Spleen (tissue), 11 donors: ENCODE measurements around the gene PRPF39. TPM values are rescaled to one million over a fixed set of nuclear protein-coding genes. Genes with fewer than 3 reads are reported as not detected.
"Not testable (repeated sequence)": the region's sequence is repeated elsewhere in the genome, so short reads cannot be mapped to it uniquely, and the experiment has no call there.

Experiments used
- DNase-seq: peaks from one replicate; pipeline ENCODE4 v3.0.0-alpha.2; 2020
- H3K27ac ChIP-seq, 8 donors: fragments of 200-600 bp; sonication (generic) in 7 of 8; 1 replicate in 4 of 8; 2 replicates in 4 of 8; pipeline versions ENCODE4 v1.5.0 to v1.8.0; 2016 to 2021; ENCODE audit warnings: inconsistent platforms in 4 of 8, mild to moderate bottlenecking in 4 of 8, moderate library complexity in 1 of 8
- H3K27me3 ChIP-seq, 7 donors: fragments of 200-600 bp; sonication (generic) in 6 of 7; replicated peaks in 1 of 7; 1 replicate in 4 of 7; 2 replicates in 3 of 7; pipeline versions ENCODE4 v1.5.0 to v1.8.0; 2016 to 2021; ENCODE audit warnings: inconsistent platforms in 3 of 7, mild to moderate bottlenecking in 1 of 7
- H3K36me3 ChIP-seq, 6 donors: fragments of 200-600 bp; sonication (generic) in 5 of 6; 1 replicate in 4 of 6; 2 replicates in 2 of 6; pipeline versions ENCODE4 v1.5.0 to v1.8.0; 2016 to 2021; ENCODE audit warnings: inconsistent platforms in 2 of 6
- H3K4me1 ChIP-seq, 6 donors: fragments of 200-600 bp; sonication (generic) in 5 of 6; 1 replicate in 3 of 6; 2 replicates in 3 of 6; pipeline versions ENCODE4 v1.5.0 to v1.8.0; 2016 to 2021; ENCODE audit warnings: inconsistent platforms in 3 of 6
- H3K4me3 ChIP-seq, 8 donors: fragments of 200-600 bp; sonication (generic) in 7 of 8; 1 replicate in 4 of 8; 2 replicates in 4 of 8; pipeline versions ENCODE4 v1.5.0 to v1.8.0; 2016 to 2021; ENCODE audit warnings: inconsistent platforms in 4 of 8, mild to moderate bottlenecking in 4 of 8, moderate library complexity in 2 of 8
- H3K9me3 ChIP-seq, 8 donors: fragments of 200-600 bp; sonication (generic) in 7 of 8; 1 replicate in 4 of 8; 2 replicates in 4 of 8; pipeline versions ENCODE4 v1.5.0 to v1.8.0; 2016 to 2021; ENCODE audit warnings: inconsistent platforms in 4 of 8
- POLR2A ChIP-seq, 3 donors: fragments of 450-650 bp; IDR thresholded peaks; one replicate each; pipeline ENCODE4 v1.5.1; 2017; ENCODE audit warnings: antibody characterized with exemption in 3 of 3, mild to moderate bottlenecking in 1 of 3
- POLR2AphosphoS5 ChIP-seq, 3 donors: sonication (generic); formaldehyde crosslinking; IDR thresholded peaks; one replicate each; pipeline ENCODE4 v1.5.1; 2017; ENCODE audit warnings: antibody characterized with exemption in 3 of 3
- WGBS, 5 donors: extraction: QIAGEN DNeasy Blood & Tissue Kit in 3 of 5; methylation state at CpG; one replicate each; pipeline versions ENCODE4 v1.1.5 to v1.1.7; 2013 to 2018; 5-methylcytosine and 5-hydroxymethylcytosine counted together
- intact Hi-C: fragments of 100-400 bp; cut with DNase I; formaldehyde crosslinking; loops from one replicate; pipeline ENCODE4 v1.15.0; 2023; ENCODE audit warnings: low total_unique reads
- polyA plus RNA-seq, 3 donors: library from polyadenylated mRNA; stranded (reverse); fragments of 200-250 nt; gene quantifications; one replicate each; pipeline ENCODE4 v1.2.1, GENCODE V29; 2013
- total RNA-seq, 7 donors: library from RNA; depleted of rRNA in 3 of 7; stranded (reverse); fragments of >200 nt in 3 of 7; fragmentation: NEBNext Ultra II Directional in 4 of 7; extraction: Animal tissue kit (Norgen Biotek cat#: 25700) in 4 of 7; gene quantifications; one replicate each; pipeline versions ENCODE4 v1.1.0 to v1.2.1, GENCODE V29; 2016 to 2021
- TF ChIP-seq, protein P1 (sequence below), 11 experiments: fragments of 200-600 bp in 7 of 11; fragments of 450-650 bp in 4 of 11; sonication (generic) in 4 of 11; IDR thresholded peaks in 8 of 11; conservative IDR thresholded peaks in 3 of 11; 1 replicate in 7 of 11; 2 replicates in 4 of 11; pipeline versions ENCODE4 v1.4.0 to v1.8.0; 2016 to 2021; ENCODE audit warnings: antibody characterized with exemption in 11 of 11, inconsistent platforms in 4 of 11, mild to moderate bottlenecking in 1 of 11
- donor health status: healthy with polysubstance abuse.
- donor health status: DM: no; HTN: no; CAD: no; lungs with moderate emphysema.
- donor health status: DM: no; HTN: no; CAD: no.
- donor health status: Bipolar disorder and iron deficiency.
- donor health status: healthy.
- donor health status: DM: no; HTN: no; CAD: no.
- donor health status: DM: yes; HTN: yes; CAD: no.

The PRPF39 gene
- total and polyA plus RNA-seq, 10 donors = 24.8 to 44.5 (median 37.1) TPM

DNA sequence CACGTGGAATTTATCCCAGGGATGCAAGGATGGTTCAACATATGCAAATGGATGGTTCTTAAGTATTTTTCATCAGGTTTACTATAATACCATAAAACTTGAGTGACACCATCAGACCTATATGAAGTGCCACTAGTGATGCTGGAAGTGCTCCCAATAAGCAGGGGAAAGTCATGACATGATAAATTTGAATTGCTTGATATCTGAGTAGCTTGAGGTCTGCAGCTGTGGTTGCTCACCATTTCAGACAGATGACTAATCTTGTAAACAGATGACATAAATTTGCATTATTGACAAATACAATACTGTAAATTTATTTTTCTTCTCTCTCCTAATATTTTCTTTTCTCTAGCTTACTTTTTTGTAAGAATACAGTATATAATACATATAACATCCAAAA lies 13.7 kb upstream of the PRPF39 start:
- no peaks in the 10 kb centered on the region for H3K4me1 ChIP-seq
- no peaks in the 10 kb centered on the region for H3K27me3 ChIP-seq
- H3K9me3 ChIP-seq = no peaks in the 10 kb centered on the region
- DNase-seq = no peak
- intact Hi-C loops = no loop called here
- TF ChIP-seq POLR2A (IDR thresholded peaks at IDR 0.05) (no peak), POLR2AphosphoS5 (IDR thresholded peaks at IDR 0.05) (no peak)
- TF ChIP-seq, protein P1, sequence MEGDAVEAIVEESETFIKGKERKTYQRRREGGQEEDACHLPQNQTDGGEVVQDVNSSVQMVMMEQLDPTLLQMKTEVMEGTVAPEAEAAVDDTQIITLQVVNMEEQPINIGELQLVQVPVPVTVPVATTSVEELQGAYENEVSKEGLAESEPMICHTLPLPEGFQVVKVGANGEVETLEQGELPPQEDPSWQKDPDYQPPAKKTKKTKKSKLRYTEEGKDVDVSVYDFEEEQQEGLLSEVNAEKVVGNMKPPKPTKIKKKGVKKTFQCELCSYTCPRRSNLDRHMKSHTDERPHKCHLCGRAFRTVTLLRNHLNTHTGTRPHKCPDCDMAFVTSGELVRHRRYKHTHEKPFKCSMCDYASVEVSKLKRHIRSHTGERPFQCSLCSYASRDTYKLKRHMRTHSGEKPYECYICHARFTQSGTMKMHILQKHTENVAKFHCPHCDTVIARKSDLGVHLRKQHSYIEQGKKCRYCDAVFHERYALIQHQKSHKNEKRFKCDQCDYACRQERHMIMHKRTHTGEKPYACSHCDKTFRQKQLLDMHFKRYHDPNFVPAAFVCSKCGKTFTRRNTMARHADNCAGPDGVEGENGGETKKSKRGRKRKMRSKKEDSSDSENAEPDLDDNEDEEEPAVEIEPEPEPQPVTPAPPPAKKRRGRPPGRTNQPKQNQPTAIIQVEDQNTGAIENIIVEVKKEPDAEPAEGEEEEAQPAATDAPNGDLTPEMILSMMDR (IDR thresholded peaks at IDR 0.05 in 8 of 11, conservative IDR thresholded peaks at IDR 0.05 in 3 of 11) = no peak
- no peak overlapping the region for H3K27ac ChIP-seq
- peaks cover 0 to 43% (median 9%) of the 10 kb centered on the region in 6 donors for H3K36me3 ChIP-seq
- H3K4me3 ChIP-seq = no peak overlapping the region
- 93 to 100% (median 97%) methylated on average over 1 of the region's 1 CpG for WGBS, 5 donors

DNA sequence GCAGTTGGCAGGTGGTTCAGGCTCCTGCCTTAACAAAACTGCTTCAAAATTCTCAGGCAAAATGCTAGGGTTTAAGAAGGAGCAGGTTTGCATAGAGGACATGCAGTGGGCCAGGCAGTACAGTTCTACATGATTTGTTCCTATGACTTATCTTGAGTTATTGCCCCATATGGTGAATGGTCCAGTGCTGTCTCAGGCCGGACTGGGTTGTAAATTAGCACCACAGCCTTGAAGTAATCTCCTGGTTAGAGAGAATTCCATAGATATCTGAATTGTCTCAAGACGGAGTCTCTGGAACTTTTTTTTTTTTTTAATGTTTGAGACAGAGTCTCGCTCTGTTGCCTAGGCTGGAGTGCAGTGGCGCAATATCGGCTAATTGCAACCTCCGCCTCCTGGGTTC lies 11.8 kb upstream of the PRPF39 start:
- 92 to 99% (median 97%) methylated on average over 6 of the region's 6 CpGs for WGBS, 5 donors
- H3K4me1 ChIP-seq = no peaks in the 10 kb centered on the region
- no peaks in the 10 kb centered on the region for H3K27me3 ChIP-seq
- no peaks in the 10 kb centered on the region for H3K9me3 ChIP-seq
- no peak for DNase-seq
- H3K4me3 ChIP-seq = no peak overlapping the region
- intact Hi-C loops = no loop called here
- H3K36me3 ChIP-seq = peaks cover 0 to 43% (median 7%) of the 10 kb centered on the region in 6 donors
- TF ChIP-seq, protein P1 (IDR thresholded peaks at IDR 0.05 in 8 of 11, conservative IDR thresholded peaks at IDR 0.05 in 3 of 11) = no peak
- TF ChIP-seq POLR2AphosphoS5 (IDR thresholded peaks at IDR 0.05) (no peak), POLR2A (IDR thresholded peaks at IDR 0.05) (no peak)
- H3K27ac ChIP-seq = no peak overlapping the region

- Histone ChIP-seq H3K4me1 (no peaks in the 10 kb centered on the region), H3K9me3 (no peaks in the 10 kb centered on the region), H3K27ac (no peak overlapping the region), H3K4me3 (no peak overlapping the region), H3K36me3 (peaks cover 0 to 43% (median 7%) of the 10 kb centered on the region in 6 donors), H3K27me3 (no peaks in the 10 kb centered on the region)
- TF ChIP-seq POLR2AphosphoS5 (IDR thresholded peaks at IDR 0.05) (no peak), POLR2A (IDR thresholded peaks at IDR 0.05) (no peak)
- TF ChIP-seq, protein P1 (IDR thresholded peaks at IDR 0.05 in 8 of 11, conservative IDR thresholded peaks at IDR 0.05 in 3 of 11) = no peak
- 87 to 94% (median 90%) methylated on average over 5 of the region's 5 CpGs for WGBS, 5 donors
- intact Hi-C loops = no loop called here
- no peak for DNase-seq
These were observed 10.6 kb upstream of the PRPF39 start for GRCh38 chr14:45073231-45073879.

GRCh38 chr14:45078323-45078722 lies 5.6 kb upstream of the PRPF39 start:
- Histone ChIP-seq H3K9me3 (no peaks in the 10 kb centered on the region), H3K27me3 (no peaks in the 10 kb centered on the region), H3K4me3 (no peak overlapping the region), H3K36me3 (peaks cover 0 to 6% (median 2%) of the 10 kb centered on the region in 6 donors), H3K27ac (no peak overlapping the region), H3K4me1 (peaks cover 0 to 3% (median 1%) of the 10 kb centered on the region in 6 donors)
- no peak for DNase-seq
- TF ChIP-seq, protein P1 (IDR thresholded peaks at IDR 0.05 in 8 of 11, conservative IDR thresholded peaks at IDR 0.05 in 3 of 11) = no peak
- TF ChIP-seq POLR2A (IDR thresholded peaks at IDR 0.05) = no peak
- TF ChIP-seq POLR2AphosphoS5 (IDR thresholded peaks at IDR 0.05) = no peak
- intact Hi-C loops = no loop called here
- WGBS, 5 donors = 87 to 98% (median 90%) methylated on average over 1 of the region's 1 CpG

DNA sequence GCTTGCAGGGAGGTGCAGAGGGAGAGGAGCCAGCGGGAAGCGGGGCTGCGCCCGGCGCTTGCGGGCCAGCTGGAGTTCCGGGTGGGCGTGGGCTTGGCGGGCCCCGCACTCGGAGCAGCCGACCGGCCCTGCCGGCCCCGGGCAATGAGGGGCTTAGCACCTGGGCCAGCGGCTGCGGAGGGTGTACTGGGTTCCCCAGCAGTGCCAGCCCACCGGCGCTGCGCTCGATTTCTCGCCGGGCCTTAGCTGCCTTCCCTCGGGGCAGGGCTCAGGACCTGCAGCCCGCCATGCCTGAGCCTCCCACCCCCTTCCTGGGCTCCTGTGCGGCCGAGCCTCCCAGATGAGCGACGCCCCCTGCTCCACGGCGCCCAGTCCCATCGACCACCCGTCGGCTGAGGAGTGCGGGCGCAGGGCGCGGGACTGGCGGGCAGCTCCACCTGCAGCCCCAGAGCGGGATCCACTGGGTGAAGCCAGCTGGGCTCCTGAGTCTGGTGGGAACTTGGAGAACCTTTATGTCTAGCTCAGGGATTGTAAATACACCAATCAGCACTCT lies 3.4 kb upstream of the PRPF39 start:
- intact Hi-C loops, H3K27ac ChIP-seq, H3K36me3 ChIP-seq, H3K9me3 ChIP-seq, H3K4me3 ChIP-seq, H3K27me3 ChIP-seq, DNase-seq: not testable (repeated sequence)
- 94 to 98% (median 97%) methylated on average over 22 to 40 of the region's 40 CpGs for WGBS, 5 donors
- H3K4me1 ChIP-seq = peaks cover 4 to 20% (median 14%) of the 10 kb centered on the region in 6 donors

- intact Hi-C loops, H3K4me3 ChIP-seq: not testable (repeated sequence)
- WGBS, 5 donors = 71 to 98% (median 95%) methylated on average over 2 to 3 of the region's 3 CpGs
These were observed 2.8 kb upstream of the PRPF39 start for GRCh38 chr14:45081096-45081495.

More at GRCh38 chr14:45081096-45081495, 2.8 kb upstream of the PRPF39 start:
- not testable (repeated sequence) for H3K36me3 ChIP-seq, H3K27me3 ChIP-seq, H3K9me3 ChIP-seq, H3K27ac ChIP-seq, DNase-seq
- peaks cover 8 to 26% (median 20%) of the 10 kb centered on the region in 6 donors for H3K4me1 ChIP-seq
